Ovary (tissue), 9 donors: ENCODE data around the gene TMPRSS13. TPM values are rescaled to one million over a fixed set of nuclear protein-coding genes. Genes with fewer than 3 reads are reported as not detected.
"Not testable (repeated sequence)": the region's sequence is repeated elsewhere in the genome, so short reads cannot be mapped to it uniquely, and the experiment has no call there.

Source experiments
- DNase-seq, 5 donors: peaks; one replicate each; pipeline ENCODE4 v3.0.0-alpha.2; 2019 to 2020
- H3K27ac ChIP-seq, 2 donors: fragments of 200-600 bp; one replicate each; pipeline versions ENCODE4 v1.5.1 to v1.8.0; 2019 to 2022
- H3K27me3 ChIP-seq: fragments of 200-600 bp; one replicate; pipeline ENCODE4 v1.8.0; 2022
- H3K36me3 ChIP-seq: fragments of 200-600 bp; sonication (generic); one replicate; pipeline ENCODE4 v1.5.1; 2019
- H3K4me1 ChIP-seq: one replicate; pipeline ENCODE4 v1.8.1; 2013; ENCODE audit warnings: mild to moderate bottlenecking, moderate library complexity; ENCODE audit not compliant: insufficient read depth
- H3K4me3 ChIP-seq: fragments of 200-600 bp; sonication (generic); one replicate; pipeline ENCODE4 v1.5.1; 2017
- H3K9me3 ChIP-seq, 2 donors: fragments of 200-600 bp in 1 of 2; sonication (generic) in 1 of 2; one replicate each; pipeline versions ENCODE4 v1.5.1 to v1.8.1; 2013 to 2019; ENCODE audit warnings: mild to moderate bottlenecking in 1 of 2, moderate library complexity in 1 of 2
- EP300 ChIP-seq: sonication (generic); formaldehyde crosslinking; IDR thresholded peaks from one replicate; pipeline ENCODE4 v1.6.1; 2017; ENCODE audit warnings: antibody characterized with exemption
- POLR2A ChIP-seq: fragments of 450-650 bp; IDR thresholded peaks from one replicate; pipeline ENCODE4 v1.6.1; 2017; ENCODE audit warnings: antibody characterized with exemption, mild to moderate bottlenecking, moderate library complexity
- WGBS, 3 donors: extraction: QIAGEN DNeasy Blood & Tissue Kit in 1 of 3; methylation state at CpG; one replicate each; pipeline versions ENCODE4 v1.1.5 to v1.1.7; 2013 to 2017; 5-methylcytosine and 5-hydroxymethylcytosine counted together
- intact Hi-C, 4 donors: fragments of 100-400 bp; cut with DNase I; formaldehyde crosslinking; loops; one replicate each; pipeline versions ENCODE4 v1.11.0 to v1.15.1; 2022 to 2023
- polyA plus RNA-seq, 2 donors: library from polyadenylated mRNA; stranded (reverse); fragments of 200-250 nt in 1 of 2; fragments of 350-450 nt in 1 of 2; fragmentation: Illumina TruSeq in 1 of 2; extraction: RNeasy Lipid Tissue Mini Kit (QIAGEN cat#74804) in 1 of 2; gene quantifications; one replicate each; pipeline ENCODE4 v1.2.3, GENCODE V29; 2013 to 2014
- total RNA-seq, 7 donors: library from RNA; depleted of rRNA in 2 of 7; stranded (reverse); fragments of >200 nt in 2 of 7; fragmentation: NEBNext Ultra II Directional in 3 of 7; extraction: Animal tissue kit (Norgen Biotek cat#: 25700) in 3 of 7; gene quantifications; one replicate each; pipeline versions ENCODE4 v1.1.0 to v1.2.4, GENCODE V29; 2016 to 2023
- TF ChIP-seq, protein P1 (sequence below), 3 donors: fragments of 450-650 bp in 2 of 3; fragments of 200-600 bp in 1 of 3; IDR thresholded peaks; one replicate each; pipeline versions ENCODE4 v1.5.1 to v1.8.0; 2016 to 2022; ENCODE audit warnings: antibody characterized with exemption in 3 of 3, mild to moderate bottlenecking in 1 of 3
- donor health status: DM: no; HTN: no; CAD: no; lungs with moderate emphysema.
- donor health status: DM: no; HTN: no; CAD: no.
- donor health status: Bipolar disorder and iron deficiency.
- donor health status: DM: yes; HTN: yes; CAD: no.
- donor health status: DM: no; HTN: no; CAD: no.
- donor health status: DM: yes; HTN: yes; CAD: no.

The TMPRSS13 gene
- total and polyA plus RNA-seq, 9 donors = 0.05 to 2.0 (median 0.22) TPM; not detected in 2

DNA sequence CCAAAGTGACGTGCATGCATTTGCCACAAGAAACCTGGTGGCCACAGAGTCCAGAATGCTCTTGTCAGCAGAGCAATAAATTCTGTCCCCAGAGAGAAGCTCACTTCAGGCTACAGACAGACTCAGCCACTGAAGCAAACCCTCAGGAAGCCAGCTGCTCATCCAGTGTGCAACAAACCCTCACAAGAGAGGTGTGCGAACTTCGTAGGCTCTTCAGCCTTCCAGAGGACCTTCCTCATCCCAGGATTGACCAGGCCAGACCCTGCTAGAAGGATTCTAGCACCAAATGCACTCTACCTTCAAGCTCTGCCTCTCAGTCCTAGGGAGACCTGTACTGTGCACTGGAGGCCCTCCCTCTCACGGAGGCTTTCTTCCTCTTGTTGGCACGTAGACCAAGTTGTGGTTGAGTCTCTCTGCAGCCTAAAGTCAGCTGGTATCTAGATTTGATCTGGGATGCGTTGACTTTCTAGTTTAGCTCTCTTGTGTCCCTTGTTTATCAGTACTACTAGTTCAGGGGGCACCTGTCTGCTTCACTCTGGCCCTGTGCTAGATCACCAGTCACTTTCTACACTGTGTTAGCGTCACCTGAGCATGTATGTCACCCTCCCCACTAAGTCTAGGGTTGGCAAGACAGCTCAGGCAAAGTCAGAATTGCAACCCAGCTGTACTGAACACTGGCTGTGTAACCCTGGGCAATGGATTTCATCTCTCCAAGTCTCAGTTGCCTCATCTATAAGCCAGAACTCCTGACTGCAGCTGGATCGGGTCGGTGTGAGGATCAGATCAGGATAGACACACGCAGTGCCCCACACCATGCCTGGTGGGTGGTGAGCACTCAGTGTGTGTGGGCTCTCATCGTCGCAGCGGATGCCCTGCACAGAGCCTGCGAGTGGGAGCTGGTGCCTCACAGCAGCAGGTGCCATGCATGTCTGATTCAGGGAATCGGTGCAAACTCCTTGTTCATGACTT, 22.1 kb upstream of the TMPRSS13 start:
- no peak for DNase-seq
- 87 to 90% (median 90%) methylated on average over 15 of the region's 15 CpGs for WGBS, 3 donors
- H3K27me3 ChIP-seq = no peaks in the 10 kb centered on the region
- H3K9me3 ChIP-seq = no peaks in the 10 kb centered on the region
- TF ChIP-seq, protein P1, sequence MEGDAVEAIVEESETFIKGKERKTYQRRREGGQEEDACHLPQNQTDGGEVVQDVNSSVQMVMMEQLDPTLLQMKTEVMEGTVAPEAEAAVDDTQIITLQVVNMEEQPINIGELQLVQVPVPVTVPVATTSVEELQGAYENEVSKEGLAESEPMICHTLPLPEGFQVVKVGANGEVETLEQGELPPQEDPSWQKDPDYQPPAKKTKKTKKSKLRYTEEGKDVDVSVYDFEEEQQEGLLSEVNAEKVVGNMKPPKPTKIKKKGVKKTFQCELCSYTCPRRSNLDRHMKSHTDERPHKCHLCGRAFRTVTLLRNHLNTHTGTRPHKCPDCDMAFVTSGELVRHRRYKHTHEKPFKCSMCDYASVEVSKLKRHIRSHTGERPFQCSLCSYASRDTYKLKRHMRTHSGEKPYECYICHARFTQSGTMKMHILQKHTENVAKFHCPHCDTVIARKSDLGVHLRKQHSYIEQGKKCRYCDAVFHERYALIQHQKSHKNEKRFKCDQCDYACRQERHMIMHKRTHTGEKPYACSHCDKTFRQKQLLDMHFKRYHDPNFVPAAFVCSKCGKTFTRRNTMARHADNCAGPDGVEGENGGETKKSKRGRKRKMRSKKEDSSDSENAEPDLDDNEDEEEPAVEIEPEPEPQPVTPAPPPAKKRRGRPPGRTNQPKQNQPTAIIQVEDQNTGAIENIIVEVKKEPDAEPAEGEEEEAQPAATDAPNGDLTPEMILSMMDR (IDR thresholded peaks at IDR 0.05) = no peak
- TF ChIP-seq POLR2A (no peak), EP300 (no peak)
- intact Hi-C loops = loop anchor here in 1 of 4 donors (10.0 kb wide), 1 partner anchor 516 kb away; no protein-coding TSS in a partner anchor
- H3K36me3 ChIP-seq = no peaks in the 10 kb centered on the region
- H3K4me3 ChIP-seq = no peak overlapping the region
- no peak overlapping the region for H3K27ac ChIP-seq
- H3K4me1 ChIP-seq = peaks cover 2% of the 10 kb centered on the region

DNA sequence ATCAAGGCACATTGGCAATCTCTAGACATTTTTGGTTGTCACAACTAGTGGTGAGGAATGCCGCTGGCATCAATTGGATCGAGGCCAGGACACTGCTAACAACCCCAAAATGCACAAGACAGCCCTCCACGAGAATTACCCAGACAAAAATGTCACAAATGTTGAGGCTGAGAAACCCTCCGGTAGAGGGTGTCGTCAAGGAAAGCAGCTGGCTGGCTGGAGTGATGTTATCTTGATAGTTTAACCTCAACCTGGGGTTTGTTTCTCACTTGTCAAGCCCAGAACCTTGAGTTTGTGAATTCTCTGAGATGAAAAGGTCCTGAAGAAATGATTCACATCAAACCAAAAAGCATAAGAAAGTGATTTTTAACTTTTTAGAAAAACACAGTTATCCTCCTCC, 21.1 kb upstream of the TMPRSS13 start:
- no peaks in the 10 kb centered on the region for H3K27me3 ChIP-seq
- intact Hi-C loops = loop anchor here in 1 of 4 donors (10.0 kb wide), 1 partner anchor 516 kb away; no protein-coding TSS in a partner anchor

DNA sequence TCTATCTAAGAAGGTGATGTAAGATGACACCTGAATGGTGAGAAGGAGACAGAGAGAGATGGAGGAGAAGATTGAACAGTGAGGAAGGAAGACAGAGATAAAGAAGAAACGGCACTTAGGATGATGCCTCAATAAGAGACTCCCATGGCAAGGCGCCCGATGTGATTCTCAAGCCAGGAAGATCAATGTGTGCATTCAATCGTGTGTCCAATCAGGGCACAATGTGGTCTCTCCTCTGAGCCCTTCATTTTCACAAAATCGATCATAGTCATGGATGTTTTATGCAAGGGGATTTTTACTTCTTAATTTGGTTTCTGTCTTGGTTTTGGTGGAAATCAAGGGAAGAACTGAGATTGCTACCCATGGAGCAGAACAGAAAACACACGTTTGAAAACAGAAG, 19.9 kb upstream of the TMPRSS13 start:
- Histone ChIP-seq H3K27ac (no peak overlapping the region), H3K9me3 (no peaks in the 10 kb centered on the region), H3K4me1 (peaks cover 2% of the 10 kb centered on the region), H3K27me3 (no peaks in the 10 kb centered on the region), H3K4me3 (no peak overlapping the region), H3K36me3 (no peaks in the 10 kb centered on the region)
- intact Hi-C loops = loop anchor here in 2 of 4 donors (5.0 to 10.0 kb wide), 4 partner anchors 107 to 524 kb away; no protein-coding TSS in a partner anchor
- TF ChIP-seq, protein P1 (IDR thresholded peaks at IDR 0.05) = no peak
- TF ChIP-seq POLR2A (no peak), EP300 (no peak)
- WGBS, 3 donors = 67 to 70% (median 69%) methylated on average over 6 of the region's 6 CpGs
- DNase-seq = no peak

More for the DNA sequence above, 21.1 kb upstream of the TMPRSS13 start:
- TF ChIP-seq EP300 (no peak), POLR2A (no peak)
- TF ChIP-seq, protein P1 (IDR thresholded peaks at IDR 0.05) = no peak
- Histone ChIP-seq H3K9me3 (no peaks in the 10 kb centered on the region), H3K4me3 (no peak overlapping the region), H3K27ac (no peak overlapping the region), H3K36me3 (no peaks in the 10 kb centered on the region), H3K4me1 (peaks cover 2% of the 10 kb centered on the region)
- no peak for DNase-seq
- 11 to 21% (median 14%) methylated on average over 5 of the region's 5 CpGs for WGBS, 3 donors

DNA sequence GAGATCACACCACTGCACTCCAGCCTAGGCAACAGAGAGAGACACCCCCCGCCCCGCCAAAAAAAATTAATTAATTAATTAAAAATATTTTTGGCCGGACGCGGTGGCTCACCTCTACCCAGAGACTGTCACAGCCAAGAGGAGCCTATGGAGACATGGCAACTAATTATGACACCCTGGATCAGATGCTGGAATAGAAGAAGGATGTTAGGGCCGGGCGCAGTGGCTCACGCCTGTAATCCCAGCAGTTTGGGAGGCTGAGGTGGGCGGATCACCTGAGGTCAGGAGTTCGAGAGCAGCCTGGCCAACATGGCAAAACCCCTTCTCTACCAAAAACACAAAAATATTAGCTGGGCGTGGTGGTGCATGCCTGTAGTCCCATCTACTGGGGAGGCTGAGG, 19.3 kb upstream of the TMPRSS13 start:
- not testable (repeated sequence) for DNase-seq, H3K36me3 ChIP-seq, H3K4me1 ChIP-seq, H3K4me3 ChIP-seq, H3K27ac ChIP-seq, H3K27me3 ChIP-seq, H3K9me3 ChIP-seq
- intact Hi-C loops = loop anchor here in 2 of 4 donors (5.0 to 10.0 kb wide), 4 partner anchors 106 to 524 kb away; no protein-coding TSS in a partner anchor
- WGBS, 3 donors = 78 to 89% (median 84%) methylated on average over 11 of the region's 11 CpGs

DNA sequence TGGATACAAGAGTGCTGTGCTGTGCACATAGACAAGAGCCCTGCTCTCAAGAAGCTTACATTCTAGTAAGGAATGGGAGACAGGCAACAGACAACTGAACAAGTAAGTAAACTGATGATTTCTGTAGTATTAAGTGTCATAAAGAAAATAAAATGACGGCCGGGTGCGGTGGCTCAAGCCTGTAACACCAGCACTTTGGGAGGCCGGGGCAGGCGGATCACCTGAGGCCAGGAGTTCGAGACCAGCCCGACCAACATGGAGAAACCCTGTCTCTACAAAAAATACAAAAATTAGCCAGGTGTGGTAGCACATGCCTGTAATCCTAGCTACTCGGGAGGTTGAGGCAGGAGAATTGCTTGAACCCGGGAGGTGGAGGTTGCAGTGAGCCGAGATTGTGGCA, 18.5 kb upstream of the TMPRSS13 start:
- H3K27ac ChIP-seq, H3K36me3 ChIP-seq, DNase-seq, H3K27me3 ChIP-seq, H3K9me3 ChIP-seq, H3K4me1 ChIP-seq, H3K4me3 ChIP-seq: not testable (repeated sequence)
- 72 to 84% (median 81%) methylated on average over 10 of the region's 10 CpGs for WGBS, 3 donors
- intact Hi-C loops = loop anchor here (2.0 to 10.0 kb wide), 5 partner anchors 105 to 523 kb away; no protein-coding TSS in a partner anchor
